HG03095 (cell line): ENCODE measurements around the gene NTM.

Experiments
- ATAC-seq: cut with Tn5 transposase; IDR thresholded peaks from one replicate; pipeline ENCODE4 v1.9.1; 2021; ENCODE audit warnings: moderate library complexity; ENCODE audit not compliant: unreplicated experiment

NTM gene

GRCh38 chr11:131592734-131593133 is 222.3 kb downstream of the NTM start:
- no peak for ATAC-seq

GRCh38 chr11:131593301-131593700 is 222.9 kb downstream of the NTM start:
- no peak for ATAC-seq

- ATAC-seq = no peak
Observed at GRCh38 chr11:131595797-131596196, 225.4 kb downstream of the NTM start.

GRCh38 chr11:131597890-131598289 is 227.5 kb downstream of the NTM start:
- ATAC-seq = no peak

GRCh38 chr11:131598305-131598704 is 227.9 kb downstream of the NTM start:
- no peak for ATAC-seq

- no peak for ATAC-seq
Observed at GRCh38 chr11:131599285-131599684, 228.9 kb downstream of the NTM start.

GRCh38 chr11:131600628-131601027 is 230.2 kb downstream of the NTM start:
- no peak for ATAC-seq

GRCh38 chr11:131601586-131601985 is 231.2 kb downstream of the NTM start:
- ATAC-seq = no peak

- no peak for ATAC-seq
Observed at GRCh38 chr11:131602431-131602830, 232.0 kb downstream of the NTM start.

- no peak for ATAC-seq
Observed at GRCh38 chr11:131606811-131607335, 236.5 kb downstream of the NTM start.

- ATAC-seq = no peak
Observed at GRCh38 chr11:131609337-131609736, 238.9 kb downstream of the NTM start.

GRCh38 chr11:131609921-131610320 is 239.5 kb downstream of the NTM start:
- no peak for ATAC-seq

GRCh38 chr11:131611322-131611721 is 240.9 kb downstream of the NTM start:
- ATAC-seq = no peak

- no peak for ATAC-seq
Observed at GRCh38 chr11:131612533-131612932, 242.1 kb downstream of the NTM start.

GRCh38 chr11:131614631-131615030 is 244.2 kb downstream of the NTM start:
- ATAC-seq = no peak

GRCh38 chr11:131615611-131616010 is 245.2 kb downstream of the NTM start:
- no peak for ATAC-seq

- no peak for ATAC-seq
Observed at GRCh38 chr11:131616481-131617140, 246.2 kb downstream of the NTM start.

GRCh38 chr11:131618201-131618600 is 247.8 kb downstream of the NTM start:
- no peak for ATAC-seq

GRCh38 chr11:131622193-131622592 is 251.8 kb downstream of the NTM start:
- ATAC-seq = no peak

GRCh38 chr11:131624531-131624930 is 254.1 kb downstream of the NTM start:
- no peak for ATAC-seq

GRCh38 chr11:131626788-131627187 is 256.4 kb downstream of the NTM start:
- ATAC-seq = no peak

- ATAC-seq = no peak
Observed at GRCh38 chr11:131628739-131629138, 258.3 kb downstream of the NTM start.

- ATAC-seq = no peak
Observed at GRCh38 chr11:131629925-131630540, 259.6 kb downstream of the NTM start.
